Measurements from ENCODE around the gene NELFCD.

NELFCD gene

DNA sequence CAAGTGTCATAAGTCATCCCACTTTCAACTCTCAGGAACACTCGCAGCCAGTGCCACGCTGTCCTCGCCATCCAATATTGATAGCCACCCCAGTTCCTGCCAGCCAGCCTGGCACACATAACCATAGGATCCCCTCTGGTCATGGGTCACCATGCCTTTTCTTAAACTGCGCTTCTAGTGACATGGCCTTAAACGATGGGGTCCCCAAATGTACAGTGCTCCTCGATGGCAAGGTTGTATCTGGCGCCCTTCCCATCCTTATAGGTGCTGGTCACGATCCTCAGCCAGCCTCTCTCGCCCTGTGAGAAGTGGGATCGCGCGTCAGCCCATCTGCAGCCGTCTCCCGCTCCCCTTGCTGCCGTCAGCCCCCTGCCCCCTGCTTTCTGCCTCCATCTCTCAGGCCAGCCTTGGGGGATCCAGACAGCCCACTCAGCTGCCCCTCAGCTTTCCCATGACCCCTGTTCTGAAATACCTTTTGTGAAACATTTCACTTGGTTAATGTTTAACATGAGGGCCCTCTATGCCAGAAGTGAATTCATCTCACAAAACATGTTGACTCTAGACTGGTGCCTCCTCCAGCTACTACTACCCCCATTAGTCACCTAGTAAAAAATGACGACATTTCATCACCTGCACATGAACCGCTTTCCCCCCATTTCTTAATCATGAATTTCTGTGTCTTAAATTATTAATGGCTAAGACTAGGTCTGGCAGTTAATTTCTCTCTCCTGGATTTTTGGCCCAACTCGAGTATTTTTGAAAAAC, 14.6 kb downstream of the NELFCD start:
- DNase-seq, result no peak

DNA sequence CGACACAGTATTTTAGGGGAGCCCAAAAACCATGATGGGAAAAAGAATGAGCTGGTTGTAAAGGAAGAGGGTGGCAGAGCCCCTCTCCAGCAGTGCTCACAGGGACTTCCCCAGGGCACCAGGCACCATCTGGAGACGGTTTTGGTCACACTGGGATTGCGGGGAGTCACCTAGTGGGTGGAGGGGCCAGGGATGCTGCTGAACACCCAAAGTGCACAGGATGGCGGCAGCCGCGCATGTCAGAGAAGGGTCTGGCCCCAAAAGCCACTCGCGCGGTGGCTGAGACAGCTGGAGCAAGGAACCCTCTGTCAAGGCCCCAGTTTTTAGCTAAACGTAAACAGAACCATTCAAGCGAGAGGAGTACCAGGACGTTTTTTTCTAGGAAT, 15.2 kb downstream of the NELFCD start:
- no peak for DNase-seq

DNA sequence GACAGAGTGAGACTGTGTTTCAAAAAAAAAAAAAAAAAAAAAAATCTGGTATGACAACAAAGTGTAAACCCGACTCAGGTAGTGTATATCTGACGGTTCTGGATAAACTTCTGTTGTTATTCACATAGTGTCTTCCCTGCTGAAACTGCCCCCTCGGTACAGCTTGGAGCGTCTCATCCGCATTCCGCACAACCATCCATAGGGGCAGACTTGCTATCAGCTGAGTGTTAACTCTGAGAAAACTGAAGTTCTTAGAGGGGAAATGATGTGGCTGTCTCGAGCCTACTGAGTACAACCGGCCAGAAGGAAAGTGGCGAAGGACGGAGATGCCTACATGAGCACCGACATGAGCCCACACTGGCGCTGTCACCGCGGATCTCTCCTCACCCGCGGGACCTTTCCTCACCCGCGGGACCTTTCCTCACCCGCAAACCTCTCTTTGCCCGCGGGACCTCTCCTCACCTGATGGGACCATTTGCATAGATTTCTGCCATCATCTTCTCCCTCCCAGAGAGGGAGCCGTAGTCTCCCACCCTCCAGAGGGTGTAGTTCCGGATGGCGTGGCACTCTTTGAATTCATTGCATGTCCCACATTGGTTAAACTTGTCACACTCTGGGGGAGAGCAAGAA, 16.2 kb downstream of the NELFCD start:
- DNase-seq, result no peak

DNA sequence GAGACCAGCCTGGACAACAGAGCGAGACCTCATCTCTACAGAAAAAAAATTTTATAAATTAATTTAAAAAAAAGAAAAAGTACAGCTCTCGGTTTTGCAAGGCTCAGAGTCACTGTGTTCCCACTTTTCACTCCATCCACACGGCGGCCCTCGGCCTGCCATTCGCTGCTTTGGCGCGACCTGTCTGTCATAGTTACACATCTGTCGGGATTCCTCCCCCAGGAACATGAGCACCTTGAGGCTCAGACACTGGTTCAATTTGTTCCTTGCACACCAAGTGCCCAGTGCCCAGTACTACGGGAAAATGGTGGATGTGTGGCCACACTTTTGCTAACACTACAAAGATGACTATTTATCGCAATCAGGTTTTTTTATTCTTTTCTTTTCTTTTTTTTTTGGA, 17.6 kb downstream of the NELFCD start:
- DNase-seq, result no peak

DNA sequence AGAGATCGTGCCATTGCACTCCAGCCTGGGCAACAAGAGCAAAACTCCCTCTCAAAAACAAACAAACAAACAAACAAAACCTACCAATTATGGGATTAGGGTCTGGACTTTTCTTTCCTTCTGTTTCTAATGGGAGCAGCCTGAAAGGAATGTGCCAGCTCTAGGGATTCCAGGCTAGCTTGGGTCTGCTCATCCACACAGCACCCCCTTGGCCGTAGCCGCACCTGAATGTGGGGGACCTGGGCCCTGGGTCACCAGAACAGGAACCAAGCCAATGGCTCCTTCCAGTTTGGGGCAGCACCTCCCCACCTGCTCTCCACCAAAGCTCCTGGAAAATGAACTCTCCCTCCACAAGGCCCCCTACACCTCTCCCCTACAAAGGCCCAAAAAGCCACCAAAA, 19.3 kb downstream of the NELFCD start:
- DNase-seq, result no peak

DNA sequence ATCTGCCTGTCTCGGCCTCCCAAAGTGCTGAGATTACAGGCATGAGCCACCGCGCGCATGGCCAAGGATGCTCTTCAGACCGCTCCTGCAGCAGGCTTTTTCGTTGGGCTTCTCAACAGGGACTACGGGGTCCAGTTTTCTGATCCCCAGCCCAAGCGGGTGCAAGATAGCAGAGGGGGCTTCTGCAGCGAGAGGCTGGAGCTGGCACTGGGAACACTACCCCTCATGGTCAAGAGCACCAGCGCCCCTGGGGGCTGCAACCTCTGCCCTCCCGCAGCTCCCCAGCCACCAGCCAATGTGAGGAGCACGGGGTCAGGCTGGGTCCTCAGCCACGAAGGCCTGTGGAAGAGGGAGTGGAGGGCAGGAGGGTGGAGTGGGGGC, 20.0 kb downstream of the NELFCD start:
- no peak for DNase-seq

DNA sequence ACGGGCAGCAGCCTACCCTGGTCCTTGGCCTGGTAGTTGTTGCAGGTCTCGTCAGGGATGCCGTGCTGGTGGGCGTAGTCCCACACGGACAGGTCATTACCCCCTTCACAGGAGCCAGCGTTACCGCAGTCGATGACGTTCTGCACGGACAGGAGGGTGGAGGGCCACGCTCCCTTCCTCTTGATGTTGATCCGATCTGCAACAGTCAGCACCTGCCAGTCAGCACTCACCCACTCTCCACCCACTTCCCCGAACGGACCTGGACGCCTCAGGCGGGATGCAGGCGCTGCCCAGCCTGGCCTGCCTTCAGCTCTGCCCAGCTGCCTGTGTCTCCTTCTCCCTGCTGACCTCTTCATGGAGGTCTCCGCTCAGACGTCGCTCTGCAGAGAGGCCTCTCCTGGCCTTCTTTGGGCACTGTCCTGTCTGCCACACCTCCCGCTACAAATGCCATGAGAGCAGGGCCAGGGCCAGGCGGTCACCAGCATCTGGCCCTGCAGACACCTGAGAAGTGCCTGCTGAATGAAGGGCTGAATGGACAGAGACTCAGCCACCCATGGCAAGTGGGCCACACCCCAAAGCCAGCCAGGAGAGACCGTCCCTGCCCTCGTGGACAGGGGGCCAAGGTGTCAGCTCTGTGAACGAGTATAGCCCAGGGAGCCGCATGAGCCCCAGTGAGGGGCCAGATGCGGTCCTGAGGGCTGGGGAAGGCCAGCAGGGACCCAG, 20.6 kb downstream of the NELFCD start:
- no peak for DNase-seq

DNA sequence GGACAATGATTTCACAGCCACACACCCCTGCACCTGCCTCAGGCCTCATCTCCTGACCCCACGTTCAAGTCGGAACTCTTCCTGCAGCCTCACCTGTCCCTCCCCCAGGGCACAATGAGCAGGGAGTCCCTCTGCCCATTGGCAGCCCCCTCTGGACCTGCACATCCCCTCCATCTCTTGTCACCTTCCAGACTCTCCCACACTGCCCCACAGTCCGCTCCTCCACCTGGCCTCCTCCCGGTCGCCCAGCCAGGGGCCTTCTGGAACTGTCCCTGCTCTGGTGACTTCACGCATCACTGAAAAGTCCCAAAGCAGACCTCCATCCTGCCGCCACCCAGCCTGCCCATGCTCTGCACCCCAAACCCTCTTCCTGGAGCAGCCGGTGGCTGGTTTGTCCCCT, 21.3 kb downstream of the NELFCD start:
- DNase-seq, result no peak

DNA sequence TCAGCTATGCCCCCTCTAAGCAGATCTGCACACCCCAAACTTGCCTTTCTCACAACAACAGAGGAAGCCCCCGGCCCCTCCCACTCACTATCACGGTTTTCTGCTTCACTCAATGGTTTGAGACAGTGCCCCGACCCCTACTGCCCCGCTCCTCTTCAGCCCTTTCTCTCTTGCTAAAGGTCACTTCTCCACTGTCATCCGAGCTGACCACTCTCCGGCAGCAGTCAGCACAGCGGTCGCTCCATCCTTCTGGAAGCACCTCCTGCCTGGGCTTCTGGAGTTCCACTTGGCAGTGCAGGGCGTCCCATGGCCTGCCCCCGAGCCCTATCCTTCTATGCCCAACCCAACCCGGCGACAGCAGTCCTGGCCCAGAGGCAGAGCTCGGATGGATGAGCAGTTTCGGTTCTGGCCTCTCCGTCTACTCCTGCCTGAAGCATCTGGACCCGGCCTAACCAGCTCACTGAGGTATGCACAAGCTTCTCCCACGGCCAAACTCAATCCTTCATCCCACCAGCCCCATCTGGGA, 21.9 kb downstream of the NELFCD start:
- DNase-seq, result no peak

DNA sequence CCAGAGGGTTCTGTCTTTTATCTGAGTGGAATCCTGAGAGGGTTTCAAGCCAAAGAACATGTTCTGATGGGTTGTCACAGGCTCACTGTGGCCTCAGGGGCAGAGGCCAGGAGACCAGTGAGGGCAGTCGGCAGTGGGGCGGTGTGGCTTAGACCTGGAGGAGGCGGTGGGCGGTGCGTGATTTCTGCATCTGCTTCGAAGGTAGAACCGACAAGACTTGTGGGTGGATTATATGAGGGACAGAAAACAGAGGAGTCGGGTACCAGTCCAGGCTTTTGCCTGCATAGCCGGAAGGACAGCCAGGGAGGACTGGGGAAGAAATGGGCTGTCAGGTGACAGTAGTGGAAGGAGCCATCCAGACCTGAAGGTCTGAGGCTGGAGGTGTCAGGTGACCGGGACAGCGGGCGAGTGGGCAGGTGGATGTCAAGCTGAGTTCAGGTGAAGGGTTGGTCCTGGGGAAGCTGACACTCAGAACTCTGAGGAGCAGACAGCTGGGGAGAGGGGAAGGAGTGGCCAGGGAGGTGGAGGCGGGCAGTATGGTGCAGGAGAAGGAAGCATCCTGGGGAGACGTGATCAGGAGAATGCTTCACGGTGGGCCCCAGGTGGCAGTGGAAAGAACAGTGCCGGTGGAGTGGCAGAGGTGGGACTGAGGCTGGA, 22.9 kb downstream of the NELFCD start:
- no peak for DNase-seq

DNA sequence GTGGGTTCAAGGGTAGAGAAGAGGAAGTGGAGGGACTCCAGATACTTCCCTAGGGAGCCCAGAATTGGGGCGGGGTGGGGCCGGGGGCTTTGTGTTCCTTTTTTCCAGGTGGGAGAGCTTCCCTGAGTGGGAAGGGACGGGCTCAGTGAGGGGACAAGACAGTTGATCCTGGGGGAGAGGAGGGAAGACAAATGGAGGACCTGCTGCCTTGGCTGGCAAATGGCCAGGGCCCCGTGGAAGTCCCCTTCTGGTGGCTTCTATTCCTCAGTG, 23.4 kb downstream of the NELFCD start:
- no peak for DNase-seq

DNA sequence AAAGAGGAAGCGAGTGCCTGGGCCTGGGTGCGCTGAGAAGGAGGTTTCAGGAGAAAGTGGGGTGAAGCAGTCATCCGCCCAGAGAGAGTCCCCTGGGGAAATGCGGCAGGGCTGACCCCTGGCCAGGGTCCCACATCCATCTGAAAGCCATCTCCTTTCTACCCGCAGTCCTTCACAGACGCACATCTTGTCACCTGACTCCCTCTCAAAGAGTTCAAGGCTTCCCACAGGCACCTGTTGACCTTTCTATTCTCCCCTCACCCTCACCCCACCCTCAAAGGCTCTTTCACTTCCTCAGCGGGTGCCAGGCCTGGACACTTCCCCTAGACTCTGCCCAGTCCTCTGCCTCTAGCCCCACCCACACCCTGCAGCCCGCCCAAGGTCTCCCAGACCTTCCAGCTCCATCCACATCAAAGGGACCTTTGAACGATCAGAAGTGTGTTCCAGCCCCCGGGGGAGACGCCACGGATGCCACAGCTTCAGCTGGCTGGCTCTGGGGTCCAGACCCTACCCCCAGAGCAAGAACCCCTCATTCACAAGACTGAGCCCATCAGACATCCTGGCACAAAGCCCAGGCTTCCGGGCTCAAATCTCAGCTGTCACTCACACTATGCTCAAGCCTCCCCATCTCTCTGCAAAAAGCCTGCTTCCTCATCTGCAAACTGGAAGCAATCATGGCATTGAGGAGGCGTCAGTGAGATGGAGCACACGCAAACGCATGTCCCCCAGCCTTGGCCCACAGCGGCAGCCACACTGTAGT, 23.9 kb downstream of the NELFCD start:
- no peak for DNase-seq

DNA sequence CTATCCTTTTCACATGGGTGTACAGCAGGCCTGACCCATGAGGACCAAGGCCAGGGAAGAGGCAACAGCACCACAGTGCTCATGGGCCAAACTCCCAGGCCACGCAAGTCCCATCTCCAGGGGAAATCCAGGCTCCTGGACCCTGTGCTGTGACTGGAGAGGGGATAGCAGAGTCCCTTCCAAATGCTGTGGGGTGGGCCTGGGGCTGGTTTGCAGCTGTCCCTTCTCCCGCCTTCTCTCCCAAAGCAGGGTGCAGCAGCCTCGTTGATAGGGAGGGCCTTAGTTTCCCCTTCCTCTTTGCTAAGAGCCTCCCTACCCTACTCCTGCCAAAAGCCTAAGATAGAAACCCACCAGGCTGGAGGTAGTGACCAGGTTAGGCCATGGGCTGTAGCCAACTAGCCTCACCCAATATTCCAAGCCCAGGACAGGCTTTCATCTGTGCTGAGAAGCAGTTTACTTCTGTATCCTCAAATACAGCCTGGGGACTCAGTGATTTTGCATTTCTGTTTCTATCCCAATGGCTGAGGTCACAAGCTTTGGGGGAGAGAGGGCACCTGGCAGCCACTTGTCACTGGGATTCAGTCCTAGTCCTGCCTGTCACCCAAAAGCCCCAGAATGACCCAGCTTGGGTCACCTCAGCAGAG, 24.6 kb downstream of the NELFCD start:
- DNase-seq, result no peak

DNA sequence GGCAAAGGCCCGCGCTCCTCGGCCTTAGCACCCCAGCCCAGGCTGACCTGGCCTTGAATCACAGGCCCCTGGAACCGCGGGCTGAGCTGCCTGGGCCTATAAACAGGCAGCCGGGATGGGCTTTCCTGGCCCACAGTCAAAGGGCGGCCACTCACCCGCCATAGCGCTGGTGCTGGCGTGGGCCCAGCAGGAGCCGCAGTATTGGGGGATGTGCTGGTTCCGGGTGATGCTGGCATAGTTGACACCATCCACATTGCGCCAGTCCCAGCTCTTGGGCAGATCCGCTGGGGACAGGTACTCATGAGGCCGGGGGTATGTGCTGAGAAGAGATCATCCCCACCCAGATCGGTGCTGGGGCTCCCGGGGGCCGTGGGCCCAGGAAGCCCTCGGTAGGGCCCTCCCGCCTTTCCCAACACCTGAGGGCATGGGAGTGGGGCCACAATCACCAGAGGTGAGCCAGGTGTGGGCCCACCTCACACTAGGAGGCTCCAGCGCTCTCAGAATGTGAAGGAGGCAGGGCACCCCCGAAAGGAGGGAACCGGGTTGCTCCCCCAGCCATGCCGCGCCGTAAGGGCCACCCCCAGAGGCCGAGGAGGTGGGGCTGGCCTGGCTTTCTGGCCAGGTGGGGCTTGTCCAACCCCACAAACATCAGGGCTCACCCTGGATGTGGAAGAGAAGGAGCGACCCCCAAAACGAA, 25.3 kb downstream of the NELFCD start:
- DNase-seq, result no peak

DNA sequence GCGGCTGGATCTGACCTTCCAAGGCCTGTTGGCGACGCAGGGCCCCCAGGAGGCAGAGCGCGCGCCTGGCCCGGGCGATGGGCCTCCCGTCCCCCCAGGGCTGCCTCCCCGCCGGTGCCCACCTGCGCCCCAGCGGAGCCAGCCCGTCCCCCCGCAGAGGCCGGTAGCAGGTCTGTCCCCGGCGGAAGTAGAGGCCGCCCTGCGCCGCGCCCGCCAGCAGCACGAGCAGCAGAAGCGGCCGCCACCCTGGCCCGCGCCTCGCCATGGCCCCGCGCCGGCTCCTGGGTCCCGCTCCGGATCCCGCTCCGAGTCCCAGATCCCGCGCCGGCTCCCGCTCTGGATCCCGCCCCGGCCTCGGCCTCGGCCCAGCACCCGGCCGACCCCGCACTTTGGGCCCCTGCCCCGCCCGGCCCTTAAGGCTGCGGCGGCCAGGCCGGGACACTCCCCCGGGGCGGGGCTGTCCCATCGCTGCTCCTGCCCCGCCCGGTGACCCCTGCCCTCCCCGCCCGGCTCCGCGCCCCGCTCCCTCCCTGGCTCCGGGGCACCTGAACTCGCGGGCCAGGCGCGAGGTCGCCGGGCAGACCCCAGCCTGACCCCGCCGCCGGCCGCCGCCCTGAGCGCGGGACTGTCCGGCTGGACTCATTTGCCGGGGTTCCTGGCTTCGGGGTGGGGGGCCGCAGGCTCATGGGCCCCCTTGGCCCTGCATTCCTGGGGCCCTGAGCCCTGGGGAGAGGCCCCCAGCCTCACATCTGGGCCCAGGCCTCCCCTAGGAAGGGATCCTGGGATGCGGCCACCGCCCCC, 26.0 kb downstream of the NELFCD start, which contains the start of gene CTSZ:
Gene CTSZ, minus strand, starts transcription at position 391 of the 801 bp plus-strand sequence. Its CDS starts 126 bp downstream, at position 265.
- DNase-seq, result peak; percentile 28

DNA sequence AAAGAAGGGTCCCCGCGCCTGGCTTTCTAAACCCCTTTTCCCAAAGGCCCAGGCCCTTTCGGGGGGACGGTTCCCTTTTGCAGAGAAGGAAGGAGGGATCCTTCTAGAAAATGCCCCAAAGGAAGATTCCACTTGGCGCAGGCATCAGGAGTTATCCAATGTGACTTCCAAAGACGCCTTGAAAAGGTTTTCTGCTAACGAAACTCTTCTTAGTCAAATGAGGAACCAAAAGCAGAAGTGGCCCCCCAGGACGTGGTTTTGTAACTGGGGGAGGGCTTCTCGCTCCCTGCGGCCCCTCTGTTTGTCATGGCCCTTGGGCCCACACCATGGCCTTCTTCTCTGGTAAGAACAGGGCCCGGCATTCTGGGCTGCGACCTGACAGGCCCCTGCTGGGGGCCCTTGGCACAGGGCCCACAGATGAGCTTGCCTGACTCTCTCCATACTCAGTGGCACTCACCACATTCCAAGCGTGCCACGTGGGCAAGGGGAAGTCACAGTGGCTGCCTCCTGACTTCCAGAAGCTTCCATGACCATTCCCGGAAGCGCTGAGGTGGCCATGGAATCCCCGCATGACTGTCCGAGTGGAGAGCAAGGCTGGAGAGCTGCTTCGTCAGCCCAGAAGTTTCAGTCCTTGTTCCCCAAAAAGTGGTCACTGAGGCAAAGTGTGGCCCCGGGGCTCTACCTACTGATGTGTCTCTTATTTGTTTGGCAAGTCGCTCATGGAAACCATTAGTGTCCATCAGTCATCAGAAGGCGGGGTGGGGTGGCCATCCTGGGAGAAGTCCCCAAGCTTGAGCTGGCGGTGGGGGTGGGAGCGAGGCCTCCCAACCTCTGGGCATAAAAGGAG, 26.8 kb downstream of the NELFCD start:
- DNase-seq, result no peak

DNA sequence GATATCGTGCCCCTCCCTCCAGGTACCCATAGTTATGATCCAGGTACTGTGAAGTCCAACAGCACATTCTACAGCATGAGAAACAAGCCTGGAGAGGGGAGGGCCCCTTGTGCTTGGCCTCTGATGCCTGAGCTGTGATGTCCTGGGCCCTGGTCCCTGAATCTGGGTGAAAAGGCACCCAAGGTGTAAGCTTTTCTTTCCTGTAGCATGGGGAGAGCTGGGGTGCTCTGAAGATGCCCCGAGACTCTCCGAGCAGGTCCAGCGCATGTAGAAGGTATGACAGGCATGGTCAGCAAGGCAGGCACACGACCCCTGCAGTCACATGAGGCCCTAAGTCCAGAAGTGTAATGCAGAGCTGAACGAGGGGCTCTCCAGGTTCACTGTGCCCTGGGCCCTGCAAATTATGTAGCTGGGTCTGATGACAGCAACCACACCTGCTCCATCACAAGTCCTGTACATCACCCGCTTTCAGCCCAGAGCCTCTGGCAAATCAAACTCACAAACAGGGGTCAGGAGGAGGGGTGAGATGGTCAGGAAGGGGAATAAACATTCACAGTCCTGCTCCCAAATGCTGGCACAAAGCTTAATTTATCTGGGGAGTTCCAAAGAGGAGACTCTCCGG, 27.8 kb downstream of the NELFCD start:
- no peak for DNase-seq

DNA sequence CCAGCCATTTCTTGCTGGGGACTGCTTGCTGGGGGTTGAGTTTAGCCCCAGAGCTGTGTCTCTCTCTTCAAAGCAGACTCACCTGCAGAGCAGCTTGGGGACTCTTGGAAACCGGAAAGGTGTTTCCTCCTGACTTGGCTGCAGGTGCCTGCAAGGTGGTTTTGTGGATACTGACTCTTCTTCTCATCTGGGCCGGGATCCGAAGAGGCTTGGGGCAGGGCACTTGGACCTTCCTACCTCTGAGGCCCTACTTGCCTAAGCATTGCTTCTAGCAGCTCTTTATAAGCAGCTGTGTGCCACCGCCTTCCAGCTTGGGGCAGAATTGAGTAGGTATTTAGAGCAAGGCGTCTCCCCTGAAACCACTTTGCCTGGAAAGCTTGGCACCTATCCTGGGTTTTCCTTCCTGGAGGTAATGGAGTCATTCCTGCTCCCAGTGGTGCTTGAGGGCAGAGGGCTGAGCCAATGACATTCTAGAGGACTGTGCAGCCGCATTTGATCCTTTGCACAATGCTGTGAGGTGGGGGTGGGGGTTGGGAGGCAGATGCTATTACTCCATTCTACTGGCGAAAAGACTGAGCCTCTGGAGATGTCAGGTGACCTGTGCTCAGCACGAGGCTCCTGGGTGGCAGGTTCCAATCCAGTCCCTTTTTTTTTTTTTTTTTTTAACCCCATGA, 29.4 kb downstream of the NELFCD start:
- no peak for DNase-seq

All from NK-92 treated with Interleukin-12 subunit alpha and Interleukin-12 subunit beta, amount 100 ng/mL, for 24 hours (cell line).